Measurements from ENCODE around the gene XXYLT1.

XXYLT1 gene

DNA sequence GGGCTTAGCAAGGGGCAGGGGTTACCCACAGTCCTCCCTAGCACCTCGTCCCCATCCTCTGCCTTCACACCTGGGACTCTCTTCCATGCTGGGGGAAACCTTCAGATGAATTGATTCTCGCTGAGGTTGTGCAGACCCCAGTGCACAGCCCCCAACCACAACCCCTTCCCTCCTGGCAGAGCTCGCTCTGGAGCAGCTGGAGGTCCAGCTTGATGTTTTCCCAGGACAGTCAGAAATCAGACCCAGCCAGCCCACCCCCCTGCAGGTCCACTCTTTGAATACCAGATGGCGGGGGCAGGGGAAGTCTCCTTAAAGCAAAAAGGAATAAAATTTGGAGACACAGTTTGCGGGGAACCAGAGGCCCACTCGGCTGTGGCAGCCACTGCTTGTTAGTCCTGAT, 234.4 kb downstream of the XXYLT1 start:
- no peak for DNase-seq

DNA sequence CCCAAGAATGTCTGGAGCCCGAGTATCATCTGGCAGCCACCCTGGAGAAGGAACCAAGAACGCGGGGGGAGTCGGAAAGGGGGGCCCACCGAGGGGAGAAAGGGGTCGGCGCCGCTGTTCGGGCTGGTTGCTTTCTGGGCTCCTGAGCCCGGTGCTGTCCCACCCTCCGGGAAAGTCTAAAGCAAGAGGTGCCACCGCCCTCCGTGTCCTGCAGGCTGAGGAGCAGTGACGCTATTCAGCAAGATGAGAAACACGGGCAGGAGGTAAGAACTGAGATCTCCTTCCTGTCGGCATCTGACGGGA, 234.8 kb downstream of the XXYLT1 start:
- no peak for DNase-seq

DNA sequence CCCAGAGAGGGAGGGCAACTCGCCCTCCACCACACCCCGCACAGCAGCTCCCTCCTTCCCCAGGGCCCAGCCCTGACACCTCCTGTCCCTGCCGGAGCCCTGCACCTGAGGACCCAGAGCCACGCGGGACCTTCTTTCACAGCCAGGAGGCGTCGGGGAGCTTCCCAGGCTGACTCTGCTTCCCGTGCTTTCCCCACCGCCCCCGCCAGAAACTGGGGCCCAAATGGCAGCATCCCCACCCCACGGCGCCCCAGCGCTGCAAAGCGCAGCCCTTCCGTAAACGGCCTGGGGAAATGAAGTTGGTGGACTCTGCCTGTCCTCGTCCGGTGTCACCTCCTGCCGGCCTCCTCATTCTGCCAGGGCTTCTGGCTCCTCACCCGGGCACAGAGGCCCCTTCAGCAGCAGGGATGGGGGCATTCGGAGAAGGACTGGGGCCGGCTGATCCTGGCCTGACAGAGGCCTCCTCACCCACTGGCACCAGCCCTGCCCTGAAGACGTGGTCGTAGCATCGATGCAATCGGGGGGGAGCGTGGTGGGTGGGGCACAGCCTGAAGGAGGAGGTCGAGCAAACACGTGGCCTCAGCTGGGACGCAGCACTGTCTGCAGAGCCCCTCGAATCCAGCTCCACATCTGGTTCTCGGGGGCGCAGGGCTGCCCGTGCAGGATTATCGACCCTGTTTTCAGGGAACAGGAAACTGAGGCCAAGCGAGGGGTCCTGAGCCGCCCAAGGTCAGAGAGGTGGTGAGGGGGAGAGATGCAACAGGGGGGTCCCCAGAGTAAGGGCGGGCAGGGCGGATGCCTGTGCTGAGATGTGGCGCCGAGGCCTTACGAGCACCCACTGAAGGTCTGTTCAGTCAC, 235.4 kb downstream of the XXYLT1 start:
- DNase-seq, result no peak

- no peak for DNase-seq
Observed at GRCh38 chr3:195034541-195034940, 236.4 kb downstream of the XXYLT1 start.

DNA sequence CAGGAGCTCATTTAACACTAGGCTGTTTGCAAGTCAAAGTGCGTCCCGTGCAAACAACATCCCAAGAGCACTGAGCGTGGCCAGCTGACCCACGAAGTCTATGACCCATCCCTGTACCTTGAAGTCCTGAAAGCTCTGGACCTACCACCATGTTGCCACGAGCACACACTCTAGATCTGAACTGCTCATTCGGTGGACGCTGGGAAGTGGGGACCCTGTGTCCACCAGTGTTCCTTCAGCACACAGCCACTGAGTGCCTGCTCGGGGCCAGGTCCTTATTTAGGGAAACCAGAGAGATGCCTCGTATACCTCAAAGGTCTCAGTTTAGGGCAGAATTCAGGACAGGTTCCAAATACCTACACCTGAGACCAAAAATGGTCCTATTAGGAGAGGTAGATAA, 236.9 kb downstream of the XXYLT1 start:
- no peak for DNase-seq

DNA sequence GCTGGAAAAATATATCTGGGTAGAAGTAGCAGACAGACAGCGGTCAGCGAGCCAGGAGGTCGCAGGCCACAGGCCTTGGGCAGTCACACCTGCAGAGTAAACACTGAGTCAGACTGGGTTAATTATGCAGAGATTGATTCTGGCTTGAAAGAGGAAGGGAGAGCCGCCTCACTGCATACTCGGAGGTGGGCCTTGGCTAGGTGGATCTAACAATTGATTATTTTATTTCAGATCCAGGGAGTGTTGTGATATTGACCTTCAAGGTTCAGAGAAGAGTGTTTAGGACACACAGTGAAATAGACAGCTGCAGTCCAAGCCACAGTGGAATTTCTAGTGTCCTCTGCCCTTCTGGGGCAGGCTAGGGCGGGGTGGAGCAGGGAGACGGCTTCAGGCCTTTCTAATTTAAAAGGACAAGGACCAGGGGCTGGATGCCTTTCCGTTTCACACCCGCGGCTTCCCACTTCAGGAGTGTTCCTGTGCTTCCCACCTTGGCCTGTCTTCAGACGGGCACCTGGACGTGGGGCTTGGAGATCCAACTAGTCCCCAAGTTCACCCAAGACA, 237.3 kb downstream of the XXYLT1 start:
- DNase-seq, result no peak

- DNase-seq, result no peak
Observed at GRCh38 chr3:195032955-195033354, 238.0 kb downstream of the XXYLT1 start.

- DNase-seq, result no peak
Observed at GRCh38 chr3:195032106-195032759, 238.7 kb downstream of the XXYLT1 start.

GRCh38 chr3:195031574-195032003, 239.4 kb downstream of the XXYLT1 start:
- DNase-seq, result no peak

DNA sequence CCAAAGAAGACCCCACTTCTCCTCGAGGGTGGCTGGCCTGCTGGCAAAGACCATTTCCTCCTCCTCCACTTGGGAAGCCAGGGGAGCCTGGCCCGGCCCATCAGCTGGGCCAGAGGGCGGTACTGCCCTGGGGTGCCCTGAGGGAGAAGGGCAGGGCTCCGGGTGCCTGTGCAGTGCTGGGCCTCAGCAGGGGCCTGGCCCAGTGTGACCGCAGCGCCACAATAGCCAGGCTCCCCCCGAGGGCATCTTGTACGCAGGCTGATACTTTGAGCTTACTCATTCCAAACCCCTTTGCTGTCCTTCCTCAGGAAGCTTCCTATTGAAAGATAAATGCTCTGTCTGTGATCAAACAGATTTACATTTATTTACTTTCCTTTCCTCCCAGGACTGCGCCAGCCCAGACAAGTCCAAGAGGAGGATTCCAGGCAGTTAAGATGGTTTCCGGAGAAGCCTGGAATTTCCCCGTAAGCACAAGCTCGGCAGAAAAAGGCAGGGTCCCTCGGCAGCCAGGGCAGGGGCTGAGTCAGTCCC, 240.1 kb downstream of the XXYLT1 start:
- DNase-seq, result no peak

DNA sequence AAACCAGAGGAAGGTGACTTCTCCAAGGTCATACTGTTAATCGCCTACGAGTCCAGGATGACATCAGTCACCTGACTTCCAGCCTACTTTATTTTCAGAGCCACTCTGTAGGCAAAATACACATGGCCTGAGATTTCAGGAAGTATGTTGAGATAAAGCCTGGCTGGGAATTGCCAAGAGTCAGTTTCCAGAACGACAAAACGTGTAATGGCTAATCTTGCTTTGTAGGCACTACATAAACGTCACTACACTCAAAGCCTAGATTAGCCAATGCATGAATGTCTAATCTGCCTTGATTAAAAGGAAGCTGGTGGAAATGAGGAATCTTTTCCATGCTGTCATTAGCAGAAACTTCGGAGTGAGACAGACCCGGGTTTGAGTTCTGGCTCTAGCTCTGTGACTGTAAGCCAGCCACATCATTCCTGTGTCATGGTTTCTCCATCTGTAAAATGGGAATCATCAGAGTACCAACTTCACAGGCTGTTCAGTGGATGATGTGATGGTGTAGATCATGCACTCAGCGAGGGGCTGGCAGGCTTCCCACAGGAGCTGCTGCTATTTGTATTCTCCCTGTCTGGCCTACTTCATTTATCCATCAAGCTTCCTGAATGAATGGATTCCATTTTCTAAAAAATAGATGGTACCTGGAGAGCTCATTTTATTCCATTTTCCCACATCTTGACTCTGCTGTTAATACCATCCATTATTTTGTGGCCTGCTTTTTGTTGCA, 241.9 kb downstream of the XXYLT1 start:
- DNase-seq, result no peak

GRCh38 chr3:195025884-195026200, 245.1 kb downstream of the XXYLT1 start:
- DNase-seq, result no peak

DNA sequence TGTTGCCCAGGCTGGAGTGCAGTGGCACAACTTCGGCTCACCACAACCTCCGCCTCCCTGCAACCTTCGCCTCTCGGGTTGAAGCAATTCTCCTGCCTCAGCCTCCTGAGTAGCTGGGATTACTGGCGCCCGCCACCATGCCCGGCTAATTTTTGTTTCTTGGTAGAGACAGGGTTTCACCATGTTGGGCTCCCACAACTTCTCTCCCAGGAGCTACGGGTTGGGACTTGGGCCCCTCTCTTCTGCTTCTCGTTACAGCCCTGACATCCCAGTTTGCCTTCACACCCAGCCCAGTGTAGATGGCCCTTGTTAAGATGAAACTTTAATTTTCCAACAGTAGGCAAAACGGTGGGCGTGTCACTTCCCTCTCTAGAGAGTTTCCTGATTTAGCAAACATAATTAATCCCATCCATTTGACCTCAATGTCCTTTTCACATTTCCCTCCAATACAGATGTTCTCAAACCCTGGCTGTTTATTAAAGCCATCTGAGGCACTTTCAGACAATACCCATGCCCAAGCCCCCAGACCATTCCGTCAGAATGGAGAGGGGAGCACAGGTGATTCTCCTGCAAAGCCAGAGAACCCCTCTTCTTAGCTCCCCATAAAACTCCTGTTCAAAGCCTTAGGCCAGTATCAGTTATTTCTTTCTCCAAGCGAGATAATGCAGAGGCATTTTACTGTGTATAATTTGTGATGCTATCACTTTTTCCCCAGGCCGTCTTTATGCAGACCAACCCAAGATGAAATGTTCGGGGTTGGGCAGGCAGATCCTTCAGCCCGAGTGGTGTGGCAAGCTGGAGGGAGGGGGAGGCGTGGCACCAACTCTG, 245.7 kb downstream of the XXYLT1 start:
- no peak for DNase-seq

GRCh38 chr3:195023989-195024388, 247.0 kb downstream of the XXYLT1 start:
- no peak for DNase-seq

DNA sequence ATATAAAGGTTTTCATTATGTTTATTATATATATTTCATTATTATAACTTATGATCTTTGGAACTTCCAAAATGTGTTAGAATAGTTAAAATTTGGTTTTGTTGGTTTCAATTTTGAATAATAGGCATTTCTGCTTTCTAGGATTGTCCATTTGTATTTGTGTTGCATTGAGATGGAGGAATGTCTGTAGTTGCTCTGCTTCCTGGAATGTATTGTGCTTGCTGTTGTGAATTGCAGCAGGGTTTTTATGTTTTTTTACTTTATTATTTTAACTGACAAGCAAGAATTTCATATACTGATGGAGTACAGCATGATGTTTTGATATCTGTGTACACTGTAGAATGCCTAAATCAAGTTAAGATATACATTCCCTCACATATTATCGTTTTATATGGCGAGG, 247.4 kb downstream of the XXYLT1 start:
- DNase-seq, result no peak

DNA sequence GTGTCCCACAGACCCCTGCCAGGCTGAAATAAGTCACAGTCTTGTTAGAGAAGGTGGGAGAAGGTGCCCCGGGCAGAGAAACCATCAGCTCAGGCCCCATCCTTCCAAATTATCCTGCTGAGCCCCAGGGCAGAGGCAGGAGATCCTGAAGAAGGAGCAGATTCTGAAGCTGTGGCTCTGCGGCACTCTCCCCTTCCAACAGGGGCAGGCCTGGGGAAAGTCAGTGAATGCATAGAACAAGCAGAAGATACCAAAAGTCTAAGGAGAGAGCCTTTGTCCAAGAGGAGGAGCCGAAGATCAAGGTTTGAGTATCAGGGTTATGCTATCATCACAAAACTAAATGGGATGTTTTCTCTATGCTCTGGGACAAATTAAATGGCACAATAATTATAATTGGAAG, 249.3 kb downstream of the XXYLT1 start:
- DNase-seq, result no peak

- DNase-seq, result no peak
Observed at GRCh38 chr3:195020921-195021320, 250.0 kb downstream of the XXYLT1 start.

- DNase-seq, result no peak
Observed at GRCh38 chr3:195020185-195020584, 250.8 kb downstream of the XXYLT1 start.

DNA sequence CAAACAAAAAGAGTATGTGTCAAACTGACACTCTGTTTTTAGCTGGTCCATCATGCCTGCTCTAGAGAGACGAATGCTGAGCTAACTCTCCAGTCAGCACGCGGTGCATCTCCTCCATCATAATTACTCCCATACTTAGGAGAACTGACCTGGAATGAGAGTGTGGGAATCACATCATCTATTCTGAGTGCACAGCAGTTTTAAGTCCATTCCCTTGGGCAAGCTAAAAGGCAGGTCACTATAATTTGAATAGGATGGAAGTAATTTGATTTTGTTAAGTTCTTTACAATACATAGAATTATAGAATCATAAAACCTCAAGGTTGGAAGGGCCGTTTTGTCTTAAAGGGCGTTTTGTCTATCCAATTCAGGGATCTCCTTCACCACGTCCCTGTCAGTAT, 251.6 kb downstream of the XXYLT1 start:
- DNase-seq, result no peak
